Nephron progenitor cell (in vitro differentiated cells): ENCODE results near the gene SLC6A12.

ENCODE experiments used
- DNase-seq: peaks from one replicate; pipeline ENCODE4 v3.0.0; 2021
- H3K27ac Mint-ChIP-seq: 2 replicates; pipeline ENCODE4 v1.8.0; 2021; ENCODE audit warnings: mild to moderate bottlenecking, moderate library complexity, mixed read lengths
- H3K27me3 Mint-ChIP-seq: 2 replicates; pipeline ENCODE4 v1.8.0; 2021; ENCODE audit warnings: mild to moderate bottlenecking, low read depth, mixed read lengths; ENCODE audit not compliant: poor library complexity
- H3K36me3 Mint-ChIP-seq: 2 replicates; pipeline ENCODE4 v1.8.0; 2021; ENCODE audit warnings: low read depth, mixed read lengths
- H3K4me1 Mint-ChIP-seq: 2 replicates; pipeline ENCODE4 v1.8.0; 2021; ENCODE audit warnings: mixed read lengths
- H3K4me3 Mint-ChIP-seq: 2 replicates; pipeline ENCODE4 v1.8.0; 2021; ENCODE audit warnings: mild to moderate bottlenecking, moderate library complexity, mixed read lengths
- H3K9me3 Mint-ChIP-seq: 2 replicates; pipeline ENCODE4 v1.8.0; 2021; ENCODE audit warnings: mild to moderate bottlenecking, moderate library complexity, mixed read lengths
- CTCF ChIP-seq: fragments of 200-600 bp; sonication (generic); IDR thresholded peaks from 2 replicates; pipeline ENCODE4 v1.5.0; 2021; ENCODE audit warnings: antibody characterized with exemption

SLC6A12 gene

GRCh38 chr12:214003-214741 is at the start of gene SLC6A12:
SLC6A12 (minus strand) TSS chr12:214157; CDS start chr12:209986, 4,171 bp downstream.
- H3K36me3 Mint-ChIP-seq: no peaks in the 10 kb centered on the region
- peak within 1 kb of the TSS; percentile 75 for H3K27ac Mint-ChIP-seq
- no peak for DNase-seq
- H3K27me3 Mint-ChIP-seq: peaks cover 16% of the 10 kb centered on the region
- TF ChIP-seq CTCF: no peak
- no peaks in the 10 kb centered on the region for H3K9me3 Mint-ChIP-seq
- H3K4me3 Mint-ChIP-seq: peak within 1 kb of the TSS; percentile 24
- peaks cover 75% of the 10 kb centered on the region for H3K4me1 Mint-ChIP-seq

GRCh38 chr12:263574-263973 is 49.6 kb upstream of the SLC6A12 start:
- H3K4me3 Mint-ChIP-seq: no peak overlapping the region
- no peak for DNase-seq
- peaks cover 49% of the 10 kb centered on the region for H3K4me1 Mint-ChIP-seq
- peaks cover 12% of the 10 kb centered on the region for H3K27me3 Mint-ChIP-seq
- no peak for TF ChIP-seq CTCF
- H3K36me3 Mint-ChIP-seq: no peaks in the 10 kb centered on the region
- H3K27ac Mint-ChIP-seq: no peak overlapping the region
- no peaks in the 10 kb centered on the region for H3K9me3 Mint-ChIP-seq

GRCh38 chr12:262817-263216 is 48.9 kb upstream of the SLC6A12 start, which contains the start of gene SLC6A13:
SLC6A13 (minus strand) TSS chr12:262836; CDS start chr12:260052, 2,784 bp downstream.
- peak; percentile 65 for DNase-seq
- no peak for TF ChIP-seq CTCF
- H3K27me3 Mint-ChIP-seq: peaks cover 20% of the 10 kb centered on the region
- H3K4me1 Mint-ChIP-seq: peaks cover 46% of the 10 kb centered on the region
- H3K9me3 Mint-ChIP-seq: no peaks in the 10 kb centered on the region
- H3K4me3 Mint-ChIP-seq: peak within 1 kb of the TSS; percentile 56
- peak within 1 kb of the TSS; percentile 91 for H3K27ac Mint-ChIP-seq
- H3K36me3 Mint-ChIP-seq: no peaks in the 10 kb centered on the region

GRCh38 chr12:262113-262512 is 48.2 kb upstream of the SLC6A12 start:
- H3K27ac Mint-ChIP-seq: peak overlapping the region; percentile 14
- no peak for DNase-seq
- peaks cover 47% of the 10 kb centered on the region for H3K4me1 Mint-ChIP-seq
- no peak for TF ChIP-seq CTCF
- peaks cover 25% of the 10 kb centered on the region for H3K27me3 Mint-ChIP-seq
- peak overlapping the region; percentile 56 for H3K4me3 Mint-ChIP-seq
- H3K36me3 Mint-ChIP-seq: no peaks in the 10 kb centered on the region
- no peaks in the 10 kb centered on the region for H3K9me3 Mint-ChIP-seq

GRCh38 chr12:257521-258321 is 43.8 kb upstream of the SLC6A12 start:
- Mint-ChIP-seq H3K27ac (no peak overlapping the region), H3K9me3 (no peaks in the 10 kb centered on the region), H3K4me3 (no peak overlapping the region), H3K27me3 (peaks cover 38% of the 10 kb centered on the region), H3K4me1 (peaks cover 72% of the 10 kb centered on the region), H3K36me3 (no peaks in the 10 kb centered on the region)
- no peak for DNase-seq
- TF ChIP-seq CTCF: no peak
